Frontal cortex (tissue), 4 donors: ENCODE results near the gene LAIR2. TPM values are rescaled to one million over a fixed set of nuclear protein-coding genes. Genes with fewer than 3 reads are reported as not detected.

Source experiments
- DNase-seq, 2 donors: peaks; one replicate each; pipeline ENCODE4 v3.0.0; 2012; ENCODE audit warnings: low spot score in 2 of 2
- FAIRE-seq: peaks from 2 replicates; lab custom pipeline; 2012; peaks lifted over from hg19 to GRCh38; lab: Jason Lieb, UNC
- total RNA-seq: library from RNA; depleted of rRNA; stranded (reverse); fragments of >200 nt; gene quantifications from one replicate; pipeline ENCODE4 v1.2.3, GENCODE V29; 2014
- donor health status: control.
- donor health status: control.
- donor health status: control.

The LAIR2 gene
- total RNA-seq, 1 donor from 2014 or later: 0.82 TPM

DNA sequence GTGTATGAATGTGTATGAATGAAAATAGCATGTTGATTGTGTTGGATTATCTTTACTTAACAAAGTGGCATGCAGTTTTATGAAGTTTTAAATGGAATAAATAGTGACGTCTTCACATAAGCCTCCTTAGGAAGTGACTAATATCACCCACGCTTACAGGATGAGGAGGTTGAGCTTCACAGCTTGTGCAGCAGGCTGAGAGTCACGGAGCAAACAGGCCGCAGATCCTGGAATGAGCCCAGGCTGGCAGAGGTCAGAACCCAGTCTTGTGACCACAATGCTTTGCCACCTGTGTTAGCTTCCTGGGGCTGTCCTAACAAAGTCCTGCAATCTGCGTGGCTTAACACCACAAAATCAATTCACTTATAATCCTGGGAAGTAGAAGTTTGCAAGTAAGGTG is 20.8 kb downstream of the LAIR2 start:
- no peak for DNase-seq
- FAIRE-seq: no peak

DNA sequence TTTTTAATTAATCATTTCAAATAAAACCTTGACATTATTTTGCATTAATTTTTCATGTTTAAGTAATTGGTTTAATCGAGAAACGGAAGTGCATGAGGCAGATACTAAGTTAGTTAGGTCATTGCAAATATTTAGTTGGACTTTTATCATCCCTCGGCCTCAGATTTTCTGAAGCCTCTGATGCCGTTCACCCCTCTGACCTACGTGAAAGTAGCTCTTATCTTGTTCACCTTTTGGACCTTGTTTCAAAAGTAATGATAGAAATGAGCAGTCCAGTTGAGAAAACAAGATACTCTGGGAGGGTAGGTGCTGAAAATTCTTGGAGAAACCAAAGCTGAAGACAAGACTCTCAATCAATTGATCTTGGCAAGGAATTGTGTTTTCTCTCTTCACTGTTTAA is 23.0 kb downstream of the LAIR2 start:
- FAIRE-seq (no peak), DNase-seq (no peak)

DNA sequence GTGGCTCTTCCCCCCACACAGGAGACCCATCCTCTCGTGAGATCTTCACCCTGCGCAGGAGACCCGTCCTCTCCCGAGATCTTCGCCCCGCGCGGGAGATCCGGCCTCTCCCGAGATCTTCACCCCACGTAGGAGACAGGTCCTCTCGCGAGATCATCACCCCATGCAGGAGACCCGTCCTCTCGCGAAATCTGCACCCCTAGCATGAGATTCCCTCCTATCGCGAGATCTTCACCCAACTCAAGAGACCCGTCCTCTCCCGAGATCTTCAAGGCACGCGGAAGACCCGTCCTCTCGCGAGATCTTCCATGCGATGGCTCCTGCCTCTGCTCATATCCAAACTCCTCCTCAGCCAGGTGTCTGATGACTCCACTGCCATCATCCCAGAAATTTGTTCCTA is 24.3 kb downstream of the LAIR2 start:
- FAIRE-seq: no peak
- DNase-seq: no peak

DNA sequence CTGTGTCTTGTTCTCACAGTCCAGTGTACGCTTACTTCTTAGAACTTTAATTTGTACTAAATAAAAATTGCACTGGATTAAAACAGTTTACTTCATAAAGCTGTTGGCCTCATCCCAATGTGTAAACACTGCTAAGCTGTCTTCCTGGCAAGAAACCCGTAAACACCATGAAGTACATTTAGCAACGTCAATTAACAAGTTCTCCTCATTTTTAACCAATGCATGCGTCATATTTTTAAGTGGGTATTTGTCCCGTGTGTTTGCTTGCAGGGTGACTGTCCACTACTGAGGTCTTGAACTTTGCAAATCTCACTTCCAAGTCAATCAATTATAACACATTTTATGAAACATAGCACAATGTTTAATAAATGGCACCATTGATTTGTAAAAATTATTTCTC is 28.2 kb downstream of the LAIR2 start:
- FAIRE-seq: no peak

GRCh38 chr19:54532528-54532927 is 29.9 kb downstream of the LAIR2 start:
- no peak for DNase-seq

More for the DNA sequence above, 28.2 kb downstream of the LAIR2 start:
- DNase-seq: no peak

GRCh38 chr19:54533476-54533875 is 30.8 kb downstream of the LAIR2 start:
- FAIRE-seq (no peak), DNase-seq (no peak)

More at GRCh38 chr19:54532528-54532927, 29.9 kb downstream of the LAIR2 start:
- no peak for FAIRE-seq

- DNase-seq (no peak), FAIRE-seq (no peak)
Measured at GRCh38 chr19:54534156-54534555, 31.5 kb downstream of the LAIR2 start.

GRCh38 chr19:54535601-54536000 is 33.0 kb downstream of the LAIR2 start:
- FAIRE-seq (no peak), DNase-seq (no peak)

- FAIRE-seq: no peak
Measured at GRCh38 chr19:54536956-54537355, 34.3 kb downstream of the LAIR2 start.

DNA sequence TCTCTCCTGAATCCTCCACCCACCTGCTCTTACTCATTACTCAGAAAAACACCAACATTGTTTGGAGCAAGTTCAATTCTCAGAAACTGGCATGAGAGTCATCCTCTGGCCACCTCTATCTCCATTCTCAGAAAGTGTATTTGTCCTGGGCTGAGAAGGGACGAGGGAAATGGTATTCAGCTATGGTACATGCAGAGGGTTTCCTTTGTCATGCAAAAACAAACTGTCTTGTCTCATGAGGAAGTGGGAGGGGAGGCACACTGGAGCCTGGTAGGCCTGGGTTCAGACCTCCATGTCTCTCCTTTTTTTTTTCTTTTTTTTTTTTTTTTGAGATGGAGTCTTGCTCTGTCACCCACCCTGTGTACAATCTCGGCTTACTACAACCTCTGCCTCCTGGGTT is 39.1 kb downstream of the LAIR2 start:
- FAIRE-seq: no peak
- DNase-seq: no peak

More at GRCh38 chr19:54536956-54537355, 34.3 kb downstream of the LAIR2 start:
- DNase-seq: no peak

DNA sequence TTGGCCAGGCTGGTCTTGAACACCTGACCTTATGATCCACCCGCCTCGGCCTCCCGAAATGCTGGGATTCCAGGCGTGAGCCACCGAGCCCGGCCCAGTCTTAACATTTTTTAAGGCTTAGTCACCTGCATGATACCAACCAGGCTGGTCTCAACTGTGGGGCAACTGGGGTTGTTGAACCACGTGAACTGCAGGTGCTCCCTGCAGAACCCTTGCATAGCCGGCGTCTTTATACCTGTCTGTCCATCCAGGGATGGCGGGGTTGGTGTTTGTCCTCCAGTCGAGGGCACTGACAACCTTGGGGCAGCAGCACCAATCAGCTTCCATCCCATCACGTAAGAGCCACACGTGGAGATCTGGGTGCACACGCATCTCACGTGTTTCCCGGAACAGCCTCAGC is 46.2 kb downstream of the LAIR2 start:
- FAIRE-seq (no peak), DNase-seq (no peak)

DNA sequence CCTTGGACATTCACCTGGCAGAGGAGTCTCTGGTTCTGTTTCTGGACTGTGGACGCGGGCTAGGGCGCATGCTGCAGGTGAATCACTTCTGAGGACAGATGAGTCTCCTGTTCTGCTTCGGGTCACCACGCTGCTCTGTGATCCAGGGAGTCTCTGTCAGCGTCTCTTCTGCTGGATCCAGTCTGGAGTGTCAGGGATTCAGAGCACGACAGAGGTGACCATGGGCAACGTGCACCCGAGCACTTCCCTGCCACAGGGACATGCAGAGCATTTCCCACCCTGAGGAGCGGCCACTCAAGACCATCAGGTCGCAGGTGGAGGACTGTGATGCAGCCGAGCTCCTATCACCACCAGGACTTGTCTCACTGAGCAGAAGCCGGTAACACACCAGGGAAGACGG is 46.6 kb downstream of the LAIR2 start:
- DNase-seq (no peak), FAIRE-seq (no peak)

DNA sequence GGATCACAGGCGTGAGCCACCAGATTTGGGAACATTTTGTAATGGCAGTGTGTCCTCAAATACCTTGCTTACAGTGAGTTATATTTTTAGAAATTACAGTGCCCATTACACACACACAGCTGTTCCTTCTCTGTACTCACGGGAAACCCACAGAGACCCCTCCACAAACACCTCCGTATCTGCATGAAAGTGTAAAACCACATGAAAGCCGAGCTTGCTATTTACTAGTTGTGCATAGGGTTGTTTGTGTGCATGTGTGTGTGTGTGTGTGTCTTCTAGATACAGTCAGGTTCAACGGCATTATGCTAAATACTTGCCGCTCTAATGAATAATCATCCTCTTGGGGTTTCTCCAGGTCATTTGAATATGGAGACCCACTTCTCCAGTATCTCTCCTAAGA is 48.7 kb downstream of the LAIR2 start:
- DNase-seq: no peak
- no peak for FAIRE-seq

- FAIRE-seq: no peak
Measured at GRCh38 chr19:54551950-54552912, 49.6 kb downstream of the LAIR2 start.

GRCh38 chr19:54552913-54553310 is 50.3 kb downstream of the LAIR2 start:
- no peak for DNase-seq

More at GRCh38 chr19:54551950-54552912, 49.6 kb downstream of the LAIR2 start:
- DNase-seq: no peak

DNA sequence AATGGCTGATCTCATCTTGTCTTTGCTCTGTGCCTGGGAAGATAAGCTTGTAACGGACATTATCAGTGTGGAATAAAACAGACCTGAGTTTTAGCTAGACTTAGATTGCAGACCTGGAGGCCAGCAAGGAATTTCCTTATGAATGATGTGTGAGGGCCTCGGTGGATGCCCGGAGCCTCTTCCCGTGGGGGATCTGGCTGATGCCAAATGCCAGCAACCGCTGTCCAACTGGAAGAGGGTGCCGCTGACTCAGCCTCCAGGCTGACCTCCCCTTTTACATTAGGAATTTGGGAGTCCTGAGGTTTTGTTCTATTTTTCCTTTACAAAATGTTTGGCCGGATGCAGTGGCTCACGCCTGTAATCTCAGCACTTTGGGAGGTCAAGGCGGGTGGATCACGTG is 51.4 kb downstream of the LAIR2 start:
- DNase-seq: no peak
- no peak for FAIRE-seq

More at GRCh38 chr19:54552913-54553310, 50.3 kb downstream of the LAIR2 start:
- FAIRE-seq: no peak

- FAIRE-seq: no peak
- no peak for DNase-seq
Measured at GRCh38 chr19:54554896-54555295, 52.3 kb downstream of the LAIR2 start.

DNA sequence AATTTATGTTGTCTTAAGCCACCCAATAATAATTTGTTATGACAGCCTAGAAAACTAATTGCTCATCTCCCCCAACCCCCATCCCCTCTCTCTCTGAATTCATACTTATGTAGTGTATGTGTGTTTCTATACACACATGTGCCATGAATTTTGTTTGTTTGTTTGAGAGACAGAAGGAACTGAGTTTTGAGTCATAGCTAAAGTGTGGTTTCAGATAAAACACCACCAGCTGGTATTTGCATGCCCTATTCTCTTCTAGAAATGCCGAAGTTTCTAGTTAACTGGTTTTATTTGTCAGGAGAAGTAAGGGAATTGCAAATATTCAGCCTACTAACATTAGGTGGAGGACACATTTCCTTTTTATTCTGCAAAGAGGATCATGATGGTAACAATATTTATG is 53.6 kb downstream of the LAIR2 start:
- DNase-seq (no peak), FAIRE-seq (no peak)

DNA sequence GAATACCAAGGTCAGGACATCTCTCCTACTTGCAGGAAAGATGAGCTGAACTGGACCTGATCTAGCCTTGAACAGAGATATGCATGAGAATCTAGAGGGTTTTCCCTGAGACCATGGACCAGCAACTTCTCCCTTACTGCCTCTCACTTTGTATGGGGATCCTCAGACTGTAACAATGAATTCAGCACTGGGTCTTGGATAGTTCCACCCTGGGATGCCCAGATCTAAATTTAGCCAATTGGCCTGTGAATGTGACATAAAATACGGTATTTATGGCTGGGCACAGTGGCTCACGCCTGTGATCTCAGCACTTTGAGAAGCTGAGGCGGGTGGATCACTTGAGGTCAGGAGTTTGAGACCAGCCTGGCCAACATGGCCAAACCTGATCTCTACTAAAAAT is 55.7 kb downstream of the LAIR2 start:
- no peak for DNase-seq
- no peak for FAIRE-seq
